ENCODE results near the gene SEC14L2. TPM values are rescaled to one million over a fixed set of nuclear protein-coding genes. Genes with fewer than 3 reads are reported as not detected.

The SEC14L2 gene
- total and polyA plus RNA-seq, 2 of the 4 experiments (the other 2 are of a cell fraction) = 38.7 to 54.8 TPM

GRCh38 chr22:30423301-30423958, 26.6 kb downstream of the SEC14L2 start:
- peak overlapping the region; percentile 94 for H2AK5ac ChIP-seq (ENCODE audit: low read depth, low read length)
- no peaks in the 10 kb centered on the region for H3K27me3 ChIP-seq (ENCODE audit: control insufficient read depth, insufficient read depth, low read length)
- peak overlapping the region; percentile 99 for H3K56ac ChIP-seq (ENCODE audit: extremely low read depth, insufficient read depth, low read length)
- peak overlapping the region; percentile 96 for H4K91ac ChIP-seq (ENCODE audit: insufficient read depth, low read depth, low read length)
- peak overlapping the region; percentile 95 for H2BK5ac ChIP-seq (ENCODE audit: low read depth, low read length, poor library complexity, severe bottlenecking)
- H4K8ac ChIP-seq (ENCODE audit: low read depth in 2 of 2, low read length in 2 of 2) = peak overlapping the region; percentile 90 to 98
- H3K4me1 ChIP-seq (ENCODE audit: control insufficient read depth, insufficient read depth, low read length) = peaks cover 24% of the 10 kb centered on the region
- WGBS, 2 experiments (ENCODE audit: extremely low coverage in 2 of 2, insufficient read length in 1 of 2) = 2% methylated on average over 23 of the region's 45 CpGs; no CpG with 5 or more reads in 1 of the 2 experiments
- peak overlapping the region; percentile 65; the same call in 1 of the 2 replicates for H2BK20ac ChIP-seq (ENCODE audit: low read depth, low read length)
- H3K18ac ChIP-seq (ENCODE audit: low read depth, low read length) = peak overlapping the region; percentile 67
- in situ Hi-C loops (cut with MboI; ENCODE audit: low sequenced_read_pairs) (no loop called here), intact Hi-C loops (cut with micrococcal nuclease) (loop anchor here (2.0 kb wide), 1 partner anchor 37 kb away; the partner anchor contains the start of gene RNF215), dilution Hi-C loops (cut with HindIII; ENCODE audit: low sequenced_read_pairs, unreplicated experiment) (no loop called here)
- peaks cover 17 to 48% of the 10 kb centered on the region in 2 experiments; a peak in 3 of 4 replicates for H3K79me1 ChIP-seq (ENCODE audit: low read depth in 1 of 2, low read length in 2 of 2)
- H3K14ac ChIP-seq (replicated peaks; ENCODE audit: low read depth, low read length) = peak overlapping the region; percentile 96
- peak overlapping the region; percentile 92 for H3K27ac ChIP-seq (ENCODE audit: insufficient read depth, low read length)
- ATAC-seq (ENCODE audit: low read depth) (peak; percentile 41), DNase-seq (no peak)
- peak overlapping the region; percentile 86 for H3K9ac ChIP-seq (ENCODE audit: low read depth, low read length)
- ChIA-PET POLR2A (ENCODE audit: unreplicated experiment) (interaction anchor here (0.7 to 1.0 kb wide), 2 partner anchors 27 to 197 kb away, joined by 3 read pairs; partner anchors contain the start of gene SEC14L2), CTCF (interaction anchor here (0.6 to 1.5 kb wide), 5 partner anchors 9 to 923 kb away, joined by 3 to 5 read pairs (median 3); no protein-coding TSS in a partner anchor)
- peak overlapping the region; percentile 96 for H3K23ac ChIP-seq (ENCODE audit: low read depth, low read length)
- H3K4me3 ChIP-seq (ENCODE audit: insufficient read depth, low read depth, low read length) = peak overlapping the region; percentile 48
- BruUV-seq (replicated peaks) = no TSS peak
- peak; percentile 78 for TF ChIP-seq POLR2A (IDR thresholded peaks at IDR 0.05; ENCODE audit: low read depth, low read length)
- peak; percentile 45 for TF ChIP-seq BHLHE40 (IDR thresholded peaks at IDR 0.05; ENCODE audit: low read depth, low read length)
- no peak for TF ChIP-seq CEBPB (IDR thresholded peaks at IDR 0.05; ENCODE audit: low read depth, low read length)
- H2AFZ ChIP-seq (replicated peaks; ENCODE audit: low read length, poor library complexity) = peak overlapping the region; percentile 96
- peak overlapping the region; percentile 43; the same call in 2 of the 3 replicates for H2BK15ac ChIP-seq (ENCODE audit: low read depth, low read length)
- peak overlapping the region; percentile 100 for H2AK9ac ChIP-seq (replicated peaks; ENCODE audit: low read depth, low read length, poor library complexity)
- peaks cover 17% of the 10 kb centered on the region for H3K9me1 ChIP-seq (ENCODE audit: insufficient read depth, low read length)
- H3K36me3 ChIP-seq (ENCODE audit: control insufficient read depth, insufficient read depth, low read length) = peaks cover 11% of the 10 kb centered on the region
- H4K5ac ChIP-seq (ENCODE audit: low read depth, low read length) = peak overlapping the region; percentile 77
- peak overlapping the region; percentile 96 for H3K4ac ChIP-seq (ENCODE audit: low read depth, low read length)
- H3K4me2 ChIP-seq (ENCODE audit: low read depth, low read length) = peak overlapping the region; percentile 63
- no peaks in the 10 kb centered on the region for H4K20me1 ChIP-seq (ENCODE audit: insufficient read depth, low read length)
- peak overlapping the region; percentile 89 for H2BK120ac ChIP-seq (ENCODE audit: low read depth, low read length)
- H3K9me3 ChIP-seq (ENCODE audit: control insufficient read depth, insufficient read depth, low read length) = no peaks in the 10 kb centered on the region
